Measurements from ENCODE around the gene THBD. TPM values are rescaled to one million over a fixed set of nuclear protein-coding genes. Genes with fewer than 3 reads are reported as not detected.
"Not testable (repeated sequence)": the region's sequence is repeated elsewhere in the genome, so short reads cannot be mapped to it uniquely, and the experiment has no call there.

THBD gene
- total RNA-seq, 2 donors from 2014 or later, result 2.3 to 6.3 TPM

DNA sequence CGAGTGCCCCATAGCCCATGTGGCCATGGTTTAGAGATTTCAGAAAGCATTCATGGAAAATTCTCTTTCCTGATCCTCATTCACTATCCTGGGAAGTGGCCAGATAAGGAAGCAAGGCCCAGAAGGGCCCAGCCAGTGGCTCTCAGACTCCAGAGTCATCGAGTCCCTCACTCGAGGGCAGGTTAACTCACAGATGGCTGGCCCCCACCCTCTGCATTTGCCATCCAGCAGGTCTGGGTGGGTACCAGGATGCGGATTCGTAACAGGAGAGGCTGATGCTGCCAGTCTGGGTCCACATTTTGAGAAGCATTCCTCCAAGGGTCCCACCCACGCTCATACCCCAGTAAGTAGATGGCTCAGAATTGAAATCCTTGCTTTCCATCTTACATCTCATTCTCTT, 18.1 kb downstream of the THBD start:
- no peak for DNase-seq
- TF ChIP-seq, protein P1, sequence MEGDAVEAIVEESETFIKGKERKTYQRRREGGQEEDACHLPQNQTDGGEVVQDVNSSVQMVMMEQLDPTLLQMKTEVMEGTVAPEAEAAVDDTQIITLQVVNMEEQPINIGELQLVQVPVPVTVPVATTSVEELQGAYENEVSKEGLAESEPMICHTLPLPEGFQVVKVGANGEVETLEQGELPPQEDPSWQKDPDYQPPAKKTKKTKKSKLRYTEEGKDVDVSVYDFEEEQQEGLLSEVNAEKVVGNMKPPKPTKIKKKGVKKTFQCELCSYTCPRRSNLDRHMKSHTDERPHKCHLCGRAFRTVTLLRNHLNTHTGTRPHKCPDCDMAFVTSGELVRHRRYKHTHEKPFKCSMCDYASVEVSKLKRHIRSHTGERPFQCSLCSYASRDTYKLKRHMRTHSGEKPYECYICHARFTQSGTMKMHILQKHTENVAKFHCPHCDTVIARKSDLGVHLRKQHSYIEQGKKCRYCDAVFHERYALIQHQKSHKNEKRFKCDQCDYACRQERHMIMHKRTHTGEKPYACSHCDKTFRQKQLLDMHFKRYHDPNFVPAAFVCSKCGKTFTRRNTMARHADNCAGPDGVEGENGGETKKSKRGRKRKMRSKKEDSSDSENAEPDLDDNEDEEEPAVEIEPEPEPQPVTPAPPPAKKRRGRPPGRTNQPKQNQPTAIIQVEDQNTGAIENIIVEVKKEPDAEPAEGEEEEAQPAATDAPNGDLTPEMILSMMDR (IDR thresholded peaks at IDR 0.05), result no peak
- H3K9ac ChIP-seq (ENCODE audit: low read depth in 2 of 2, low read length in 2 of 2), result no peak overlapping the region

DNA sequence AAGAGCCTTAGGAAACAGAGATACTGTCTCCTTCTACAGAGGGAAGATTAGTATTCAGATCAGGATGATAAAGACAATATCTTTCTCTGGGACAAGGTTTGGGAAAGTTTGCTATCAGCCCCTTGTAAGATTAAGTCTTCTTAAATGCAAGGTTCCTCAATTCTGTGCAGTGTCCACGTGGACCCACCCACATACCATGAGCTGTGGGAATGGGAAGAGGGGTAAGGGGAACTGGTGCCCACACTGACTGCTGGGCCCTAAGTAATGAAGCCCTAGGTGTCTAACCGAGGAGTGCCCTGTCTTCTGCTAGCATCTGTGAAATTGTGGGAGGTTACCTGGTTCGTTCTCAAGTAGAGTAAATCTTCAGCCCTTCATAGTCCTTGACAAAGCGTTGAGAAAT, 20.1 kb downstream of the THBD start:
- TF ChIP-seq, protein P1 (IDR thresholded peaks at IDR 0.05), result no peak

More for the DNA sequence above, 18.1 kb downstream of the THBD start:
- Histone ChIP-seq H3K4me1 (no peaks in the 10 kb centered on the region), H3K9me3 (no peaks in the 10 kb centered on the region), H3K36me3 (no peaks in the 10 kb centered on the region), H3K4me3 (no peak overlapping the region), H3K27me3 (peaks cover 4% of the 10 kb centered on the region), H3K27ac (no peak overlapping the region)
- intact Hi-C loops (cut with DNase I), result no loop called here

DNA sequence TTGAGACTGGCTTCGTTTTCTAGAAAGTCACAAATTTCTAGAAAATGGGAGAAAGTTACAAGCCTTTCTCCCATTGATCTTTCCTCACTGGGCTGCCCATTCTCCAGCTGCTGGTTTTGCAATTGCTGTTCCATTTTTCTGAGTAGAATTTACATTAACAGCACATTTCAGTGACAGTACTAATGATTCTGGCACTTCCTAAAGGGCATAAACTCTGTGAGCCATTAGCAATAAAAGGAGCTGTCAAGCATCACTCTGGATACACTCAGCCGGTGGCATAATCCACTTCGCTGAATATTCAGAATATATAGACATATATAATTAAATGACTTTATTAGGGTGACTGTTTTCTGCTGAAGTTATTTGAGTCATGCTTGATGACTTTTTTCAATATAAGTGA, 21.1 kb downstream of the THBD start:
- Histone ChIP-seq H3K36me3 (no peaks in the 10 kb centered on the region), H3K27me3 (no peaks in the 10 kb centered on the region), H3K9me3 (no peaks in the 10 kb centered on the region), H3K9ac (ENCODE audit: low read depth in 2 of 2, low read length in 2 of 2) (no peak overlapping the region), H3K4me3 (no peak overlapping the region), H3K4me1 (no peaks in the 10 kb centered on the region), H3K27ac (no peak overlapping the region)
- no peak for DNase-seq
- TF ChIP-seq, protein P1 (IDR thresholded peaks at IDR 0.05), result no peak
- intact Hi-C loops (cut with DNase I), result no loop called here

More for the DNA sequence above, 20.1 kb downstream of the THBD start:
- Histone ChIP-seq H3K36me3 (no peaks in the 10 kb centered on the region), H3K27me3 (no peaks in the 10 kb centered on the region), H3K9ac (ENCODE audit: low read depth in 2 of 2, low read length in 2 of 2) (no peak overlapping the region), H3K4me1 (no peaks in the 10 kb centered on the region), H3K9me3 (no peaks in the 10 kb centered on the region), H3K27ac (no peak overlapping the region), H3K4me3 (no peak overlapping the region)
- no peak for DNase-seq
- intact Hi-C loops (cut with DNase I), result no loop called here

DNA sequence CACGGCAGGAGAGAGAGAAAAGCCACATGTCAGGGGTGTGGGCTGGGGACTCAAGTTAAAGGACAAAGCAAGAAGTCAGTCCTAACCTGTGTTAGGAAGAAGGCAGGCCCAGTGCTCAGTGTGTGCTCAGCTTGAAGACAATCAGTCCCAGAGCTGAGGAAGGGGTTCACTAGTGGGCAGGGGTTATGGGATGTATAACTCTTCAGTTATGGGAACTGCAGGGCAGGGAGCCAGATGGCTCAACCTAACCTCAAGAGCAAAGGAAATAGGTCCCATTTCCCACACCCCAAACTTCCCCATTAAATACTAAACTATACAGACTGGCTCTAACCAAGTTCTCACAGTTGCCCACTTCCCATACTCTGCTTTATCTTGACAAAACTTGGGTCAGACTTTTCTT, 21.8 kb downstream of the THBD start:
- TF ChIP-seq, protein P1 (IDR thresholded peaks at IDR 0.05), result no peak
- H3K9me3 ChIP-seq, result no peaks in the 10 kb centered on the region
- no peaks in the 10 kb centered on the region for H3K36me3 ChIP-seq
- H3K4me3 ChIP-seq, result no peak overlapping the region
- no peak overlapping the region for H3K9ac ChIP-seq (ENCODE audit: low read depth in 2 of 2, low read length in 2 of 2)
- H3K27ac ChIP-seq, result no peak overlapping the region
- no peaks in the 10 kb centered on the region for H3K4me1 ChIP-seq
- intact Hi-C loops (cut with DNase I), result no loop called here
- no peak for DNase-seq
- H3K27me3 ChIP-seq, result no peaks in the 10 kb centered on the region

DNA sequence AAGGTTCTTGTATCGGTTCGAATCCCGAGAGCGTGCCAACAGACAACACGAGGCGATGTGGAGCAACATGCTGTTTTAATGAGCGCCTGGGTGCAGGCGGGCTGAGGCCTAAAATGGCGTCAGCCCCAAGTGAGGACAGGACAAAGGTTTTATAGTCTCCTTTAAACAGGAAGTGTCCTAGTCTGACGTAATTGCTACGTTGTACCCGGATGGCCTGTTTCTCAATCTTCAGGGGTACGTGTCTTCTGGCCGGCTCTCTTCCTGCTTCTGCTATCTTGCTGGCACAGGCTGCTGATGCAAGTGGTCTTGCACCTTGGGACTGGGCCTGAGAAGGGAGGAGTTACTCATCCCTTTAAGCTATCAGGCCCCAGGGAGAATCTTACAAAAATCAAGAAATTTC, 24.0 kb downstream of the THBD start:
- H3K9ac ChIP-seq (ENCODE audit: low read depth in 2 of 2, low read length in 2 of 2); H3K4me3 ChIP-seq; H3K4me1 ChIP-seq; H3K9me3 ChIP-seq; DNase-seq; intact Hi-C loops (cut with DNase I); H3K27me3 ChIP-seq; H3K27ac ChIP-seq; H3K36me3 ChIP-seq: not testable (repeated sequence)

DNA sequence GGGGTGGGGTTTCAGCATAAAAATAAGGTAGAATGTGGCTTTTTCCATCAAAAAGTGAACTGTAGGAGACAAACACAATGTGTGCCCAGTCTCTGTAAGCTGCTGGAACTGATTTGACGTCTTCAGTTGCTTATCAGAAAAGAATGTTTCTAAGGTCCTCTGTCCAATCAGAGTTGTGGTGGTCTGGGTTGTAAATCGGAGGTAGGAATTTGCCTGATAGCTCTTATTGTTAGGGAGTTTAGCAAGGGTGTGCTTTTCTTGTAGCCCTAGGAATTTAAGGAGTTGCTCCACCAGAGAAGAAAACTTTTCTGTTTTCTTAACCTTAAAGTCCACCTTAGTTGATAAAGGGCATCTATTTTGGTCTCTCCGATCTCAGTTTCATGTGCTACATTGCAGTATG, 24.8 kb downstream of the THBD start:
- Histone ChIP-seq H3K9me3 (no peaks in the 10 kb centered on the region), H3K4me1 (no peaks in the 10 kb centered on the region), H3K36me3 (no peaks in the 10 kb centered on the region), H3K27ac (no peak overlapping the region), H3K9ac (ENCODE audit: low read depth in 2 of 2, low read length in 2 of 2) (no peak overlapping the region), H3K27me3 (no peaks in the 10 kb centered on the region), H3K4me3 (no peak overlapping the region)
- TF ChIP-seq, protein P1 (IDR thresholded peaks at IDR 0.05), result no peak
- intact Hi-C loops (cut with DNase I), result no loop called here
- DNase-seq, result no peak

All from colonic mucosa (tissue), 4 donors.